HK-2 (cell line): Measurements from ENCODE around the gene DGCR2.
"Not testable (repeated sequence)": the region's sequence is repeated elsewhere in the genome, so short reads cannot be mapped to it uniquely, and the experiment has no call there.

Source experiments
- DNase-seq: peaks from one replicate; pipeline ENCODE4 v3.0.0-alpha.2; 2018; ENCODE audit not compliant: unreplicated experiment

DGCR2 gene

DNA sequence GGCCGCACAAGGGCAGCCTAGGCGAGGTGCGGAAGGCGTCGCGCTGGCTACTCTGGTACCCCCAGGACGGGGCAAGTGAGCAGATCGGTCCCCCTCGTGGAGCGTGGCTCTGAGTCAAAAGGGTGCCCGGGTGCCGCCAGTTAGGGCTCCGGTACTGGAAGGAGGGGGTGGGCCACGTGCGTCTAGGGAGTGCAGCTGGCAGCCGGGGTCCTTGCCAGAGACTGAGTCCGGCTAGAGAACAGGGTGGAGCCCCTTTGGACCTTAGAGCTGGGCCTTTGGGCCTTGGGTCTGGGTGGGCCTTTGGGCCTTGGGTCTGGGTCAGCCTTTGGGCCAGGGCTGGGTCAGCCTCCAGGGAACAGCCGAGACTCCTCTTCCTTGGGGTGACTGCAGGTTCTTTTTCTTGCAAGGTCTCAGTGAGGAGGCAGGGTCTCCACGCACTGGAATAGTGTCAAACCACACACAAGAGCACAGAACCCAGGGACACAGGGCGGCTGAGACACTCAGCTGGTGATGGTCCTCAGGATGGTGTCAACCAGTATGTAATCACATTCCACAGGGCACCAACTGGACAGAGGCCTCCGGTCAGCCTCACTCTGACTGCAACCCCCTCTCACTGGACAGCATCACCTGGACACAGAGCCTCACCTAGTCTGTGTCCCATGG, 91.9 kb downstream of the DGCR2 start:
- not testable (repeated sequence) for DNase-seq

DNA sequence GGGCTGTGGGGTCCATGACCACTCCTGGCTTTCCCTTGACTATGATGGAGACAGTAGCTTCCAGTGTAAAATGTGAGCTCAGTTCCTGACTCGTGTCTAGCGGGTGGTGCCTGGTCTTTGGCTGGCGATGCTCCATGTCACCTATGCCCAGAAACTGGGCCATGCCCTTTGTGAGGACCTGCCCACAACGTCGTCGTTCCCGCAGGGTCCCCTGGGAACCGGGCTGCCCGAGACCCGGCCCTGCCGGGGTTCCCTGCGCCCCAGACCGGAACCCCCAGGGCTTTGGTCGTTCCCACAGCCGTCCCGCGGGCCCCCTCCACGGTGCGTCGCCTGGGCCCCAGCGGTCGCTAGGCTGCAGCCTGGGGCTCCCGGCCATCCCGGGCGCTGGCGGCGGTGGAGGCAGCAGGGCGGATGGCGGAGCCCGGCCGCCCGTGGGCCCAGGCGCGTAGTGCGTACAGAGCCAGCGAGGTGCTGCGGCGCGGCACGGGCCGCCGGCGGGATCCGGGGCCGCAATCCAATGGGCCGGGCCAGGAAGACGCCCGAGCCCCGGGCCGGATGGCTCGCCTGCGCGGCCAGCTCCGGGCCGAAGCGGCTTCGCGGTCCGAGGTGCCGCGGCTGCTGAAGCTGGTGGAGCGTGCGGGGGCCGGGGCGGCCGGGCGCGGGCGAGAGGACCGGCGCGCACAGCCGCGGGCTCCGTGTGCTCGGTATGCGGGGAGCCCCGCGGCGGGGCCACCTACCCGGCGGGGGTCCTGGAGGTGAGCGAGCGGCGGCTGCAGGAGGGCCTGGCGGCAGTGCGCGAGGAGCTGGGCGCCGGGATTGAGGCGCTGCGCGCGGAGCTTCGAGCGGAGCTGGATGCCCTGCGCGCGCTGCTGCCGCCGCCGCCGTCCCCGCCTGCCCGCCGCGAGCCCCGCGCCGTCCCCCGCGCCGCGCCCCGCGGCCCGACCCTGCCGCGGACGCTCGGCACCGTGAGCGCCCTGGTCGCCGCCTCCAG, 92.8 kb downstream of the DGCR2 start:
- not testable (repeated sequence) for DNase-seq

DNA sequence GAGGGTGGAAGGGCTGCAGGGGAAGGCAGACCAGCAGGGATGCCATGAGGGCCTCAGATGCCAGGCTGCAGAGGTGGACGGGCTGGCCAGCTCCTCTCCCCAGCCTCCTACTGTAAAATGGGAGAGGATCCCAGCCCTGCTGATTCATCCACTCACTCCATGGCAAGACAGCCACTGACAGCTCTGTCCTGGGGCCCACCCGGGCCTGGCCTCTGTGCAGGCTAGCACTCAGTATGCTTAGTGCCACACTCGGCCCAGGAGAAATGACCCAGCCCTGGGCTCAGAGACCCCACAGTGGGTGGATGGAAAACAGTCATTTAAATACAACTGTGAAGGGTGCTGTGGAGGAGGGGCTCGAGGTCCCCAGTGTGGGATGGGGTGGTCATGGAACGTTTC, 94.2 kb downstream of the DGCR2 start:
- DNase-seq: not testable (repeated sequence)

DNA sequence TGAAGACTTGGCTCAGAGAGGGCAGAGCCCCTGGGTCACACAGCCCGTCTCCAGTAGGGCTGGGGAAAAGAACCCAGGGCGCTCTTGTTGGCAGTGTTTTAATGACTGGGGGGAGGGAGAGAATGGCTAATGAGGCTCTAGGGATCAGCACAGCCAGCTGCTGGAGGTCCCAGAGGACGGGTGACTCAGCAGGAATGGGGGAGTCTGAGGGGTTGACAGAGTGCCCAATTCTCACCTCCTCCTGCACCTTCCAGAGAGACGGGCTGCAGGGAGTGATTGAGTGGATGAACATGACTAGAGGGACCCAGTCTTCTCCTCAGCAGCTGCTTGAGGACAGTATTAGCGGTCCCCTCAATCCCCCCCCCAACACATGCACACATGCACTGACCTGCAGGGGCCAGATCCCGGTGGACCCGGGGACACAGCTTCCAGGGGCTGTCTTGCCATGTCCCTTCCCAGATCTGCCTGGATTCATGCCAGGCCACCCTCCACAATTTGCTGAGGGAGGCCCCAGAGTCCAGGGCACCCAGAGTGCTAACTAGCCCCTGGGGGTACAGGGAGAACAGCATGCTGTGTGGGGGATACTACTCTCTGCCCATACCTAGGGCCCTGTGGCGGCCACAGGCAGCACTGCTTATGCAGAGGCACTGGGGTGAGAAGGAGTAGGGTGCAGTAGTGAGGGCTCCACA, 94.7 kb downstream of the DGCR2 start:
- not testable (repeated sequence) for DNase-seq

DNA sequence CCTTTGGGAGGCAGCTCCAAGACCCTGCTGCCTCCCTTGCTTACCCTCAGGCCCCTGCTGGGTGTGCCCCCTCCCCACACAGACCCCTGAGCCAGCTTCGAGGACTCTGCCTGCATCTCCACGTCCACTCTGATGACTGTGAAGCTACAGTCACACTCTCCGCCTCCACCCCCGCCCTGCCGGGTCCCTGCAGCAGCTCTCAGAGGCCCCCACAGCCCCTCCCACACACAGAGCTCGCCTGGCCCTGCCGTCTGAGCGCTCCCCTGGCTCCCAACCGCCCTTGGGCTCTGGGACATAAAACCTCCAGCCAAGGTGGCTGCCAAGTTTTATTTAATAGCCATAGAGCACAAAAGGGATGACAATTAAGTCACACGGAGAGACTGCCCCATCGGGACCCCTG, 96.1 kb downstream of the DGCR2 start:
- not testable (repeated sequence) for DNase-seq

DNA sequence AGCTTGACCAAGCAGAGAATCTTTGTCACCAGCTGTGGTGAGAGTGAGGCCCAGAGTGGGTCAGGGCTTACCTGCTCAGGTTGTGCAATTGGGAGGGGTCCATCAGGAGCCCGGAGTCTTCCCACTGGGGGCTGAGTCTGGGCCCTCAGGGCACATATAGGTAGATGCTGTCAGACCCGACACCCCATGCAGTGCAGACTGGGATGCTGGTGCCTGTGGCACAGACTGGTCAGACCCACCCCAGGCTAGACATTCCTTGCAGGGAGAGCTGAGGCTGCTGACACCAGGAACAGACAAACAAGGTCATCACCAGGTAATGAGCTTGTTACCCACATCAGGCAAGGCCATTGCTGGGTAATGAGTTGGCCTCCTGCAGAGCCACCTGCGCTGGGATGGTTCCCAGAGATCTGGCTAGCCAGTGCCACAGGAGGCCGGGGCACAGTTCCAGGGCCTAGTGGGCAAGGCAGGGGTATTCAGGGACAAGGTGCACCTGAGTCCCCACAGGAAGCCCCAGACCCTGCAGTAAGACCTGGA, 97.2 kb downstream of the DGCR2 start:
- not testable (repeated sequence) for DNase-seq

DNA sequence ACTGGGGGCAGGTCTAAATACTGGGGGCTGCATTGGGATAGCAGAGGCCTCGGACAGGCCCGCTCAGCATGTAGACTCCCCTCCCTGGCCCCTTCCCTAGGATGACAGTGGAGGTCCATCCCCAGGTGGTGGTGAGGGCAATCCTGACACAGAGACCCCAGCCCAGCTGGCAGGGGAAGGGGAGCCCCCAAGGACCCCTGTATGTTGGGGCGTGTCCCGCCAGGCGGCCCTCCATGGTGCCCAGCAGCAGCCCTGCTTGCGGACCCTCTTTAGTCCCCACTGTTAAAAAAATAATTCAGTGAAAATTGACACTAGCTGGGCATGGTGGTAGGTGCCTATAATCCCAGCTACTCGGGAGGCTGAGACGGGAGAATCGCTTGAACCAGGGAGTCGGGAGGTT, 98.3 kb downstream of the DGCR2 start:
- DNase-seq: not testable (repeated sequence)

DNA sequence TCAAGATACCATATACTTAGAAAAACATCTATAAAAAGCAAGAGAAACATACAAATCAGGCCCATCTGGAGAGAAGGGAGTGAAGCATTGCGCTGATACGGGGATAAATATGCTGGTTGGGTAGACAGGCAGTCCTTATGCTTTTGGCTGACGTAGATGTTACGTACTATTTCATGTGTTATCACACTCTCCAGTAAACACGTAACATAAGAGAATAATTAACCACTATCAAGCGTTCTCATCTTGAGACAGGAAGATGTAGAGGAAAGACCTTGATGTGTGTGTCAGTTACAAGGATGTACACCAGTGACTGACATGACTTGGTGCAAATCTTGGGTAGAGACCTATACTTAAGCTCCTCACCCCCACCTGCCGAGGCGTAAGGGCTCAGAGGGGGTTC, 99.5 kb downstream of the DGCR2 start:
- no peak for DNase-seq

DNA sequence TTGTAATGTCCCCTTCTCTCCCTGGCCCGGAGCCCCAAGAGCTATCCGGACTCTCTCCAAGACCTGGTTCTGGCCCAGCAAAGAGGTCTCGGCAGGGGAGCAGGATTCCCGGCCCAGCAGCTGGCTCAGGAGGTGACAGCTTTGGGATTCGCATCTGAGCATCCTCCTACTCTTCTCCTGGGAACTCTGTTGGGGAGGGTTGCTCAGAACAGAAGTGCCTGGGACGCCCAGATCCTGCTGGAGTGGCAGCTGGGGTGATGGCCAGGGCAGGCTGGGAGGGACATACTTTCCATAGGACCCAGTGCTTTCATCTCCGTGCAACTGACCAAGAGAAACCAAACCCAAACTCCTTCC, 102.6 kb downstream of the DGCR2 start:
- no peak for DNase-seq

DNA sequence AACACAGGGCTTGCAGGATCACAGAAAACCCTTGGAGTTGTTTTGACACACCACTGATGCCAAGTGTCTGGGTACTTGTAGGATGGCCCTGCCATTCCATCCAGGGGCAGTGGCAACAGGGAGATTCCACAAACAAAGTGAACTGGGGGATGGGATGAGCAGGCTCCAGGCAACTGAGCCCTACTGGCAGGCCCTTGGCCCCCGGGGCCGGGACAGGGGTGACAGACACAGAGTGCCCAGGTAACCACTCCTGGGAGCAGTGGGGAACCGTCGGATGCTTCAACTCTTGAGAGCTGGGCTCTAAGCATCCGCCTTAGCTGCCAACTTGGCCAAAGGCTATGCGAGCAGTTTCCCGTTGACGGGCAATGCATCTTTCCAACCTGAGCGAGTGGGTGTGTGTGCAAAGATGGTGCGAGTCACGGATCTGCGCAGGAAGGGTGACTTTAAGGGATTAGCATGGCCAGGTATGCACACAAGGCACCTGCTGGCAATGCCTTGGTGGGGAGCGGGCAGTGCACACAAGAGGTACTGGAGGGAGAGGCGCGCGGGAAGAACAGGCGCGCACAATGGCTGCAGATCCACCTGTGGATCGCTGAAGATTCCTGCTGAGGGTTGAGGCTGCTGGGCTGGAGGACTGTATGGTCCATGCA, 103.1 kb downstream of the DGCR2 start:
- DNase-seq: no peak

DNA sequence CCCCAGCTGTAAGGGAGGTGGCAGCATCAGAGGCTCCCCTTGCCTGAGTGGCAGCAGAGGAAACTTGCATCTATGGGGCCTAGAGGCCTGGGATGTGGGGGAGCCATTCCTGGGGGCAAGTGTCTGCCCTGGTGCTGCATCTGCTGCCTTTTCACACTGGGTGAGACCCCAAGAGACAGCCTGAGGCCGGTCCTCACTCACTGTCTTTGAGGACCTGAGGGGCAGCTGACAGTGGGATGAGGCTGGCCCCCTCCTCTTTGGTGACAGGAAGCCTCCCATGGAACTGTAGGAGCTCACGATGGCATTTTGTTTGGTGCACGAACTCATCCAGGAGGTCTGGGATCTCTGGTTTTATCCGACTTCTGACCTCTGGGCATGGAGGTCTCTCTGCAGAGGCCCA, 104.0 kb downstream of the DGCR2 start:
- DNase-seq: no peak

DNA sequence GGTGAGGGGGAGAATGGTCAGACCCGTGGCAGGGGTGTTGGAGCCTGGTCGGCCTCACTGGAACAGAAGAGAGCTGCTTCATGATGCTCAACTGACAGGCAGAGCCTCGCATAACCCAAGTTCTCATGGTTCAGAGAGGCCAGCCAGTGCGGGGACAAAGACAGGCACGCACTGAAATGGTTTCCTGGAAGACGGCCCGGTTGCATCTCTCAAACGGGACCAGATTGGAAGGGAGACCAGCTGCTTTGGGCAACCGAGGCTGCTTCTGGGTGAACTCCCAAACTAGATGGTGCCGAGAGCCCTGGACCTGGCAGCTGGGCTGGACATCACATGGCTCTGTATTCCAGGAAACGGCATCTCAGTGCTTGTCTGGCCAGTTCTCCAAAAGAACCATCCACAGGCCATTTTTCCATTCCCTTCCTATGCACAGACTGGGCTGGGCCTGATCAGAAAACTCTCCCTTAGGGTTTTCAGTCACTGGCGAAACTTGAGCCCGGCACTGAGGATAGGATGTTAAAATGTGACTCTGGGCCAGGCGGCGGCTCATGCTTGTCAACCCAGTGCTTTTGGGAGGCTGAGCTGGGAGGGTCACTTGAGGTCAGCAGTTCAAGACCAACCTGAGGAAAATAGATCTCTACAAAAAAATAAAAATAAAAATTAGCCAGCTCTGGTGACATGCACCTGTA, 106.0 kb downstream of the DGCR2 start:
- DNase-seq: no peak

DNA sequence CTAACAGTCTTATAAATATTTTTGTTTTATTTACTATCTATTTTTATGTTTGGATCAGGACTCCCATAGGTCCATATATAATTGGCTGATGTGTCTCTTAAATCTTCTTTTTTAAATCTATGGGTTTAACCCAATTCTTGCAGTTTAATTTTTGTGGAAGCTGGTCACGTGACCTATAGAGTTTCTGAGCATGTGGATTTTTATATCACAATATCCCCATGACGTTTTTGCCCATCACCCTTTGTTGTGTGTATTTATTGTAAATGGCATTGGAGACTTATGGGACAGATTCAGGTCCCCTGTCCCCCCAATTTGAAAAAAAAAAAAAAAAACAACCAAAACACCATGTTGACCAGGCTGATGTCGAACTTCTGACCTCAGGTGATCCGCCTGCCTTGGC, 107.3 kb downstream of the DGCR2 start:
- DNase-seq: no peak

DNA sequence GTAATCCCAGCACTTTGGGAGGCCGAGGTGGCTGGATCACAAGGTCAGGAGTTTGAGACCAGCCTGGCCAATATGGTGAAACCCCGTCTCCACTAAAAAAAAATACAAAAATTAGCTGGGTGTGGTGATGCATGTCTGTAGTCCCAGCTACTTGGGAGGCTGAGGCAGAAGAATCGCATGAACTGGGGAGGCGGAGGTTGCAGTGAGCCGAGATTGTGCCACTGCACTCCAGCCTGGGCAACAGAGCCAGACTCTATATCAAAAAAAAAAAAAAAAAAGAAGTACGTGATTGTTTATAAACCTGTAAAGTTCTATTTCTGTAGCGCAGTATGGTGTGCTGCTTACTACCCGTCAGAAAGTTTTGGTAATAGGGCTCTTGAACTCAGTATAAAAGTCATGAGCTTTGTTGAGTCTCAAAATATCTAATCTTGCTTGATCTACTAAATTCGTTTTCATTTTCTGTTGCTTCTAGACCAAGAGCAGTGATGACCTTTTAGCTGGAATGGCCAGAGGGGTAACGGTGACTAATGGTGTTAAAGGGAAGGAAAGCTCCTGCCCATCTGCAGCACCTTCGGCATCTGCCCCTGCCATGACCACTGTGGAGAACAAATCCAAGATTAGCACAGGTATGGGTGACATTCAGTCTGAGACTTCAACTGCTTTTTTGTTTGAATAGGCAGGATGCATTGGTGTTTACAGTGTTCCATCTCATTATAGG, 108.2 kb downstream of the DGCR2 start:
- not testable (repeated sequence) for DNase-seq

DNA sequence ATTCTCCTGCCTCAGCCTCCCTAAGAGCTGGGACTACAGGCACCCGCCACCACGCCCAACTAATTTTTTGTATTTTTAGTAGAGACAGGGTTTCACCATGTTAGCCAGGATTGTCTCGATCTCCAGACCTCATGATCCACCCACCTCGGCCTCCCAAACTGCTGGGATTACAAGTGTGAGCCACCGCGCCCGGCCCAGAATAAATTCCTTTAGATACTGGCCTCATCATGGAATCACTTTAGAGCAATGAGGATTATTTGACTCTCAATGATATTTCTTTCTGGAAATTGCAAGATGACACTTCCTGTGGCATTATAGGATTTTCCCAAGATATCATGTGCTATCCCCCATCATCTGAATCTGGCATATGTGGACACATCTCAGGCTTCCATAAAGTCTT, 108.8 kb downstream of the DGCR2 start:
- DNase-seq: not testable (repeated sequence)

DNA sequence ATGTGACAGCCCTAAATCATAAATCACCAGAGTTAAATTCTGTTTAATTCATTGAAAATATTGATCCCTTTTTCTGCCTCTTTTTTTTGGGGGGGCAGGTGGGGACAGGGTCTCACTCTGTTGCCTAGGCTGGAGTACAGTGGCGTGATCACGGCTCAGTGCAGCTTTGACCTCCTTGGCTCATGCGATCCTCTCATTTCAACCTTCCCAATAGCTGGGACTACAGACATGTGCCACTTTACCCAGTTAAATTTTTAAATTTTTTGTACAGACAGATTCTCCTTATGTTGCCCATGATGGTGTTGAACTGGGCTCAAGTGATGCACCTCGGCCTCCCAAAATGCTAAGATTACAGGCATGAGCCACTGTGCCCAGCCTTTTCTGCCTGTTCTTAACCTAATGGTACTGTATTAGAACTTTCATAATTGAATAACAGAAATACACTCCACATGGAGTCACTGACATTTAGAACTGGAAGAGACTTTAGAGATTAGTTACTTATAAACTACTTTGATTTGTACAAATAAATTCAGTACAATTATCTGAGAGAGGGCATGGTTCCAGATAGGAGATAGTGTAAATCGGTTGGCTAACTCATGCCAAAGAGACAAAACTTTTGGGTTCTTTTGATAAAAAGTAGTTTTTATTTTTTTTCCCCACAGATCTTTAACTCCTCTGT, 109.8 kb downstream of the DGCR2 start:
- DNase-seq: no peak

DNA sequence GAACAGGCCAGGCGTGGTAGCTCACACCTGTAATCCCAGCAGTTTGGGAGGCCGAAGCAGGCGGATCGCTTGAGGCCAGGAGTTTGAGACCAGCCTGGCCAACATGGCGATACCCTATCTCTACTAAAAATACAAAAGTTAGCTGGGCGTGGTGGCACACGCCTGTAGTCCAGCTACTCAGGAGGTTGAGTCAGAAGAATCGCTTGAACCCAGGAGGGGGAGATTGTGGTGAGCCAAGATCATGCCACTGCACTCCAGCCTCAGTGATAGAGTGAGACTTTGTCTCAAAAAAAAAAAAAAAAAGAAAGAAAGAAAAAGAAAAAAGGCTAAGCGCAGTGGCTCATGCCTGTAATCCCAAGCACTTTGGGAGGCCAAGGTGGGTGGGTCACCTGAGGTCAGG, 110.6 kb downstream of the DGCR2 start:
- DNase-seq: not testable (repeated sequence)

DNA sequence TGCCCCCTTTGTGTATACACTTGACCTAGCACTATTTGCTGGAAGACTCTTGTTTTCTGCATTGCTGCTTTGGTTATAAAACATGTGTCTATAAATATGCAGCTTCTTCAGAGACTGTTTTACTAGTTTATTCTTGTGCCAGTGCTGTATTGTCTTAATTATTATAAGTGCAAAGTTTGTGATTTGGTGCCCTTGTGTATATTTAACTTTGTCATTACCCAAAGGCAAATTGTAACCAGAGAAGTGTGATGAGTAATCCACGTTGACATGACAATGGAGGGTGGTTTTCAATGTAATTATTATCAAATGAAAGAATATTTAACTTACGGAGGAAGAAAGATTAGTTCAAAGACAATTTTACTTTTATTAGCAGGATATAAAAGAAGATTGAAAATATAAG, 111.1 kb downstream of the DGCR2 start:
- DNase-seq: no peak

DNA sequence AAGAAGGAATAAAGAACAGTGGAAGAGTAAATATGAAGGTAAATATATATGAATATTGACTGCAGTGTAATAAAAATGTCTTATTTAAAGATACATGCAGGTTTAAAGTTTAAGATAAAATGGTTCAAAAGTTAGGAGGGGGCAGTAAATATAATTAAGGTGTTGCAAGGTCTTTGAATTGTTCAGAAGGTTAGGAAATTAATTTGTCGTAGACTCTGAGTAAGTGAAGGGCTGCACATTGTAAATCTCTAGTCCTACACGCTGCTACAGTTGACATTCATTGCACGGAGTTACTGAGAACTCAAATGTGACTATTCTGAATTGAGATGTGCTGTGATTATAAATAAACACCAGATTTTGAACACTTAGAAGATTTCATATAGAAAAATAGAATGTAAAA, 116.3 kb downstream of the DGCR2 start:
- no peak for DNase-seq

DNA sequence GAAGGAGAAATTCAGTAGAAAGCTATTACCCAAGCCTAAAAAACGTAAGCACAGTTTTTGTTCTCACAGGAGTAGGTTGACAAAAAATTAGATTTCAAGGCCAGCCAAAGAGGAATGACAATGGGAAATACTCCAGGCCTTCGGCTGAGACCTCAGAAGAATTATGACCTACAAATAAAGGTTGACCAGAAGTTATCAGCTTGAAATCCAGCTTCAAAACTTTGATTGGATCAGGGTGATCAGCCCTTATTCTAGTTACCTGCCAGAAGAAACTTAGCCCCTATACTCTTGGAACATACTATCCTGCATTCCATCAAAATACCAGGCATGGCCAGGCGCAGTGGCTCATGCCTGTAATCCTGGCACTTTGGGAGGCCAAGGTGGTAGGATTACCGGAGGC, 117.7 kb downstream of the DGCR2 start:
- no peak for DNase-seq
